Activated CD4-positive, alpha-beta T cell treated with anti-CD3 and anti-CD28 coated beads, Interleukin-2, amount 10 ng/mL, durations not matched to agents 7 days and 5 days (primary cell): ENCODE data around the gene ATXN7L1. TPM values are rescaled to one million over a fixed set of nuclear protein-coding genes. Genes with fewer than 3 reads are reported as not detected.
A peak's percentile ranks its signal among the peaks of the same experiment; 100 is the strongest.
"Not testable (repeated sequence)": the region's sequence is repeated elsewhere in the genome, so short reads cannot be mapped to it uniquely, and the experiment has no call there.

Experiments
- CTCF ChIA-PET: fragments of 350-600 bp; sonication (Branson Sonifier 250); formaldehyde crosslinking; loops from one replicate; lab custom pipeline; 2021; ENCODE audit warnings: antibody characterized with exemption; lab: Charles Lee
- POLR2A ChIA-PET: fragments of 350-600 bp; sonication (Branson Sonifier 250); formaldehyde crosslinking; loops from one replicate; lab custom pipeline; 2021; ENCODE audit warnings: antibody characterized with exemption; lab: Charles Lee
- DNase-seq: peaks from one replicate; pipeline ENCODE4 v3.0.0-alpha.2; 2020
- H3K27ac Mint-ChIP-seq: one replicate; pipeline ENCODE4 v1.8.0; 2021; ENCODE audit warnings: mild to moderate bottlenecking, moderate library complexity, mixed read lengths
- H3K27me3 Mint-ChIP-seq: one replicate; pipeline ENCODE4 v1.8.0; 2021; ENCODE audit warnings: mixed read lengths
- H3K36me3 Mint-ChIP-seq: one replicate; pipeline ENCODE4 v1.8.0; 2021; ENCODE audit warnings: low read depth, mixed read lengths
- H3K4me1 Mint-ChIP-seq: one replicate; pipeline ENCODE4 v1.8.0; 2021; ENCODE audit warnings: mixed read lengths
- H3K4me3 Mint-ChIP-seq: one replicate; pipeline ENCODE4 v1.8.0; 2021; ENCODE audit warnings: mild to moderate bottlenecking, moderate library complexity, mixed read lengths
- H3K9me3 Mint-ChIP-seq: one replicate; pipeline ENCODE4 v1.8.0; 2021; ENCODE audit warnings: mixed read lengths
- total RNA-seq, 2 experiments: library from RNA; stranded (reverse); gene quantifications; one replicate each; pipeline ENCODE4 v1.2.3, GENCODE V29; 2021

ATXN7L1 gene
- total RNA-seq, 2 experiments from 2014 or later, result 23.8 to 25.4 TPM

DNA sequence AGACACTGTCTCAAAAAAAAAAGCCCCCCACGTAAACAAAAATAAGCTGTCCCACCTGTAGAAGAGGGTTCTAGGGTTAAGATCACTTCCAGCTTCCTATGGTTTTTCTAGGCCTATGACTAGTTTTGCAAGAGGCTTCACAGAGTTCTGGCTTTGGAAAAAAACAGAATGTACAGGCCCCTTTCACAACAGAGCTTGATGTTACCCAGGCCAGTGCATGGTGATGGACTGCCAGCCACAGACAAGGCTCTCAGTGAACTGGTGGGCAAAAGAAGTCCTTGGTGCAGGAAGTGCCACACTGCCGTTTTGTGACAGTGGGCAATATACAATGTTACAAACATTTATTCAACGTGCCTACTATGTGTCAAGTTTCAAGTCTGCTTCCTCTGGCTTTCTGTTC is 276.8 kb downstream of the ATXN7L1 start:
- no peak for DNase-seq
- ChIA-PET POLR2A (interaction anchor here (0.7 kb wide), 1 partner anchor 119 kb away, joined by 3 read pairs; no protein-coding TSS in a partner anchor), CTCF (interaction anchor here (1.6 kb wide), 1 partner anchor 10 kb away, joined by 4 read pairs; no protein-coding TSS in a partner anchor)
- Mint-ChIP-seq H3K27ac (no peak overlapping the region), H3K4me1 (no peaks in the 10 kb centered on the region), H3K36me3 (no peaks in the 10 kb centered on the region), H3K4me3 (no peak overlapping the region), H3K9me3 (no peaks in the 10 kb centered on the region), H3K27me3 (peaks cover 13% of the 10 kb centered on the region)

DNA sequence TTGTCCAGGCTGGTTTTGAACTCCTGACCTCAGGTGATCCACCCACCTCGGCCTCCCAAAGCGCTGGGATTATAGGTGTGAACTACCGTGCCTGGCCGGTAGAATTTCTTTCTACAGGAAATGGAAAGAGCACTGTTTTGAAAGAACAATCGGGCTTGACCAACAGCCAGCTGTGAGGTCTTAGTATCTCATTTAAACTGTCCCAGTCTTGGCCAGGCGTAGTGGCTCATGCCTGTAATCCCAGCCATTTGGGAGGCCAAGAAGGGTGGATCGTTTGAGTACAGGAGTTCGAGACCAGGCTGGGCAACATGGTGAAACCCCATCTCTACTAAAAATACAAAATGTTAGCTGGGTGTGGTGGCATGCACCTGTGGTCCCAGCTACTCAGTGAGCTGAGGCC is 277.3 kb downstream of the ATXN7L1 start:
- ChIA-PET POLR2A (interaction anchor here (0.6 kb wide), 1 partner anchor 9 kb away, joined by 3 read pairs; no protein-coding TSS in a partner anchor), CTCF (interaction anchor here (0.6 to 1.6 kb wide), 2 partner anchors 9 to 48 kb away, joined by 4 read pairs; no protein-coding TSS in a partner anchor)
- not testable (repeated sequence) for H3K36me3 Mint-ChIP-seq, H3K4me3 Mint-ChIP-seq, H3K27ac Mint-ChIP-seq, H3K9me3 Mint-ChIP-seq, DNase-seq, H3K4me1 Mint-ChIP-seq
- peaks cover 13% of the 10 kb centered on the region for H3K27me3 Mint-ChIP-seq

DNA sequence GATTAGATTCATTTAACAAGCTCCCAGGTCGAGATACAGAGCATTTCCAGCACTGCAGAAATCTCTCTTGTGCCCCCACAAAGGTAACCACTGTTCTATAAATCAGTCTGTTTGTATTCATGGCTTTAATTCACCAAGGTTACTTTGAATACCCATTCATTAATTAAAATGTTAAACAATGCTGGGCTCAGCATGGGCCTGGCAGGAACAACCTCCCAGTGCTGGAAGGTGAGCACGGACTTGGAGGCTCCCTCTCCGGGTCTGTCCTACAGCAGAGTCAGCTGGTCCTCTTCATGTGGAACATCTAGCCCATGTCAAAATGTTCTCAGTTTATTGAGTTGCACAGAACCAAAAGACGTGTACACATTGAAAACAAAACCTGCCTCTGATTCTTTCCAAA is 279.5 kb downstream of the ATXN7L1 start:
- Mint-ChIP-seq H3K9me3 (no peaks in the 10 kb centered on the region), H3K27ac (no peak overlapping the region), H3K27me3 (peaks cover 13% of the 10 kb centered on the region), H3K36me3 (no peaks in the 10 kb centered on the region), H3K4me3 (no peak overlapping the region), H3K4me1 (no peaks in the 10 kb centered on the region)
- no peak for DNase-seq
- ChIA-PET CTCF (interaction anchor here (0.9 kb wide), 1 partner anchor 10 kb away, joined by 3 read pairs; no protein-coding TSS in a partner anchor), POLR2A (no interaction called here)

DNA sequence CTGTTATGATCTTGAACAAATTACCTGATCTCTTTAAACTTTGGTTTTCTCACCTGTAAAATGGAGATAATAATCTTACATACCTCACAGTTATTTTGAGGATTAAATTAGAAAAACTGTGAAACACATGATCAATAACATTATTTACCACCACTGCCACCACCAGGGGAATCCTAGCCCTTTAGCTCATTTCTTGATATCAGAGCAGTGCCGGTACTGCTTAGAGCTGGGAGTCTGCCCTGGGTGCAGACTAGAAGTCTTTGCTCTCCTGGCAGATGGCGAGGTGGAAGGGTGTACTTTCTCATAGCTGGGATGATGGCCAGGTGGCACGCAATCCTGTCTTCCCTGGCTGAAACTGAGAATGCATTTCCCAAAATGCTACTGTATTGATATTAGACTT is 282.4 kb downstream of the ATXN7L1 start:
- H3K27me3 Mint-ChIP-seq, result peaks cover 11% of the 10 kb centered on the region
- no peaks in the 10 kb centered on the region for H3K36me3 Mint-ChIP-seq
- no peak for DNase-seq
- H3K27ac Mint-ChIP-seq, result no peak overlapping the region
- CTCF ChIA-PET, result interaction anchor here (1.2 kb wide), 1 partner anchor 62 kb away, joined by 3 read pairs; the partner anchor contains the start of gene RINT1
- no peaks in the 10 kb centered on the region for H3K9me3 Mint-ChIP-seq
- peaks cover 6% of the 10 kb centered on the region for H3K4me1 Mint-ChIP-seq
- POLR2A ChIA-PET, result no interaction called here
- H3K4me3 Mint-ChIP-seq, result no peak overlapping the region

DNA sequence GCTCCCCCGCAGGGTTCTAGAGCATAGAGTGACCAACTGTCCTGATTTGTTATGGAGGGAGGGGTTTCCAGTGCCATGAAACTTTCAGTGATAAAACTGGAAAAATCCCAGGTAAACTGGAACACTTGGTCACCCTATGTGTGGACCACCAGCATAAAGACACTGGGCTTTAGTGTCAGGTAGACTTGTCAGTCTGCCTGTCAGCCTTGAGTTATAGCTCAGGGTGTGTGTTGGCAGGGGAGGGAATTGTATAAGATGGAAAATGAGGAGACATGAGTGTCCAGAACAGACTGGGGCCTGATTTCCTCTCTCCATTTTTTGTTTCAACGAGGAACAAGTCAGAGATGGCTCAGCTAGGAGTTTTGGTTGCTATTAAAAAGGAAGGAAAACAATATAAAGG is 284.9 kb downstream of the ATXN7L1 start:
- no peak overlapping the region for H3K27ac Mint-ChIP-seq
- no peak for DNase-seq
- peaks cover 4% of the 10 kb centered on the region for H3K27me3 Mint-ChIP-seq
- no peak overlapping the region for H3K4me3 Mint-ChIP-seq
- no peaks in the 10 kb centered on the region for H3K36me3 Mint-ChIP-seq
- H3K4me1 Mint-ChIP-seq, result peaks cover 25% of the 10 kb centered on the region
- ChIA-PET CTCF (no interaction called here), POLR2A (no interaction called here)
- H3K9me3 Mint-ChIP-seq, result no peaks in the 10 kb centered on the region

DNA sequence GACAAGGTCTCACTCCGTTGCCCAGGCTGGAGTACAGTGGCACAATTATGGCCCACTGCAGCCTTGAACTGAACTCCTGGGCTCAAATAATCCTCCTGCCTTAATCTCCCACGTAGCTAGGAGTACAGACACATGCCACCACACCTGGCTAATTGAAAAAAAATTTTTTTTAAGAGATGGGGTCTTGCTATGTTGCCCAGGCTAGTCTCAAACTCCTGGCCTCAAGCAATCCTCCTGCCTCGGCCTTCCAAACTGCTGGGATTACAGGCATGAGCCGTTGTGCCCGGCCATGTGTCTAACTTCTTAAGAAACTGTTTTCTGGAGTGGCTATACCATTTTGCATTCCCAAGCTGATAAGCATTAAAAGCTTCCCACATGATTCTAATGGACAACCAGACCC is 285.6 kb downstream of the ATXN7L1 start:
- Mint-ChIP-seq H3K9me3 (no peaks in the 10 kb centered on the region), H3K36me3 (no peaks in the 10 kb centered on the region), H3K27ac (no peak overlapping the region), H3K4me1 (peaks cover 31% of the 10 kb centered on the region), H3K27me3 (peaks cover 4% of the 10 kb centered on the region), H3K4me3 (no peak overlapping the region)
- ChIA-PET CTCF (interaction anchor here (1.0 kb wide), 1 partner anchor 15 kb away, joined by 3 read pairs; no protein-coding TSS in a partner anchor), POLR2A (interaction anchor here (0.6 kb wide), 1 partner anchor 8 kb away, joined by 3 read pairs; no protein-coding TSS in a partner anchor)
- DNase-seq, result no peak

DNA sequence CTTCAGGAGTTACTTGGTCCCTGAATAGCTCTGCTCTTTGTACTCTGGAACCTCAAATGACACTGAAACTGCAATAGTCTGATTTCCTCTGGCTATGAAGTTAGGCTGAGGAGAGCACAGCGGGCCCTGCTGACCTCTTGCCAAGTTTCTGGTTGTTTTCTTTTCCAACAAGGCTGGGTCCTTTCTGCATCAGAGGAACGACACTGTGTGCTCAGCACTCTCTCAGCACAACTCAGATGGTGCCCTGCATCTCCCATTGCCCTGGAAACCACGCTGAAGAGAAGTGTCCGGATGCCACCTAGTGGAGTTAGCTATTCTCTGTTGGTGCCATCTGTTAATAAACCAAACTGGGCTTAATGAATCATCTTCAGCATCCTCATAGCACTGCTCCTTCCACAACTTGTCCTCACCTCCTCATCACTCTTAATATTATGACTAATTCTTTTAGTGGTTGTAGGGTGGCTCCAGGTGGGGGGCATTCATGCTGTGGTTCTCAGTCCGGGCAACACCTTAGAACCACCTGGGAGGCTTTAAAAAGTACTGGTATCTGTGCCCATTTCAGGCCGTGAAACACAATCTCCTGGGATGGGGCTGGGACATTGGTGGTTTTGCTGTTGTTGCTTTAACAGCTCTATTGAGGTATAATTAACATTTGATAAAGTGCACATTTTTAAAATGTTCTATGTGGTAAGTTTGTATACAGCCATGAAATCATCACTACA is 286.9 kb downstream of the ATXN7L1 start:
- peaks cover 3% of the 10 kb centered on the region for H3K36me3 Mint-ChIP-seq
- H3K4me3 Mint-ChIP-seq, result no peak overlapping the region
- peaks cover 34% of the 10 kb centered on the region for H3K4me1 Mint-ChIP-seq
- CTCF ChIA-PET, result interaction anchor here (0.7 to 1.5 kb wide), 9 partner anchors 11 to 167 kb away, joined by 3 to 4 read pairs (median 3); partner anchors contain the start of gene RINT1
- H3K27ac Mint-ChIP-seq, result peak overlapping the region; percentile 81
- H3K9me3 Mint-ChIP-seq, result peaks cover 3% of the 10 kb centered on the region
- peak; percentile 81 for DNase-seq
- POLR2A ChIA-PET, result no interaction called here
- no peaks in the 10 kb centered on the region for H3K27me3 Mint-ChIP-seq

DNA sequence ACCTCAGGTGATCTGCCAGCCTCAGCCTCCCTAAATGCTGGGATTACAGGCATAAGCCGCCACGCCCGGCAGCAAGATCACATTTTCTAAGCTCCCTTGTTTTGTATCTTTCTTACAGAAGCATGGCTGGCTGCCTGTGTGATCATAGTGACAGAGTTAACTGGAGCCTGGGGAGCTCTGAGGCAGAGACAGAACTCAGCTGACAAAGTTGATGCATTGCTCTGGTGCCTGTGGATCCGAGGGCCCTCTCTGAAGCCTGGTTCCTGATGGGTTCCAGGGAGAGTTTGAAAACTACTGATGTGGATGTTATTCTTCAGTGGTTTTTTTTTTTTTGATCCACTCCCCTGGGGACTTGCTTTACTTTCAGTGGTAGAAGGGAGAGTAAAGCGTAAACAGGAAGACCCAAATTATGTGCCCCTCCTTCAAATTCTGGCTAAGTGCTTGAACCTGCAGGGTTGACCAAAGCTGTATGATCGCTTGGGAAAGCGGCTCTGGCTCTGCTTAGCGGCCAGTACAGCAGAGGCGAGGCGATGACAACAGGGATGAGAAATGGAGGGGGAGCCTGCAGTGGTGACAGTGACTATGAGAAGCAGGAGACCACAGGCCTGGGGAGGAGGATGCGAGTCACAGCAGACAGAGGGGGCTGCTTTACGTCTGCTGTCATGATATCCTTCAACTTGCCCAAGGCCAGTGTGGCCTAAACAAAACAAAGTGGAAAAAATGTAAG is 288.3 kb downstream of the ATXN7L1 start:
- DNase-seq, result no peak
- H3K4me3 Mint-ChIP-seq, result no peak overlapping the region
- H3K9me3 Mint-ChIP-seq, result peaks cover 8% of the 10 kb centered on the region
- H3K36me3 Mint-ChIP-seq, result peaks cover 4% of the 10 kb centered on the region
- POLR2A ChIA-PET, result no interaction called here
- CTCF ChIA-PET, result interaction anchor here (0.6 kb wide), 2 partner anchors 21 to 457 kb away, joined by 3 read pairs; no protein-coding TSS in a partner anchor
- H3K27ac Mint-ChIP-seq, result peak overlapping the region; percentile 67
- H3K4me1 Mint-ChIP-seq, result peaks cover 34% of the 10 kb centered on the region
- H3K27me3 Mint-ChIP-seq, result no peaks in the 10 kb centered on the region

DNA sequence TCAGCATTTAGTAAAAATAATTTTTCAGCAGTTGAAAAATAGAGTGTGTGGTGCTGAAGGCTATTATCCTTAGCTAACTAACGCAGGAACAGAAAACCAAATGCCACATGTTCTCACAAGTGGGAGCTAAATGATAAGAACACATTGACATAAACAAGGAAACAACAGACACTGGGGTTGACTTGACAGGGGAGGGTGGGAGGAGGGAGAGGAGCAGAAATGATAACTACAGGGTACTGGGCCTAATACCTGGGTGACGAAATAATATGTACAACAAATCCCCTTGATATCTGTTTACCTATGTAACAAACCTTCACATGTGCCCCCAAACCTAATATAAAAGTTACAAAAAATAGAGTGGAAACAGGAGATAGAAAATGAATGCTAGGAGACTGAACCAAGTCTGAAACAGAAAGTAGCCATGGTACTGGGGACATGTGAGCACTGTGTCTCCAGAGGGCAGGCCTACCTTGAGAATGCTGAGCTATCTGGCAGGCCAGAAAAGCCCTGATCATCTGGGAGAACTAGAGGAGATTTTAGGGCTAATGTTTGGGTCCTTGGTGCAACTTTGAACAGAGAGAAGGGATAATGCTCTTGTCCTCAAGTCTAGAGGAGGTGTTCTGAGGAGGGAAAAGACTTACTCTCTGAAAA is 290.4 kb downstream of the ATXN7L1 start:
- DNase-seq, result no peak
- peaks cover 42% of the 10 kb centered on the region for H3K4me1 Mint-ChIP-seq
- CTCF ChIA-PET, result interaction anchor here (0.8 kb wide), 1 partner anchor 460 kb away, joined by 3 read pairs; no protein-coding TSS in a partner anchor
- H3K4me3 Mint-ChIP-seq, result no peak overlapping the region
- H3K27me3 Mint-ChIP-seq, result no peaks in the 10 kb centered on the region
- POLR2A ChIA-PET, result no interaction called here
- peaks cover 4% of the 10 kb centered on the region for H3K36me3 Mint-ChIP-seq
- peaks cover 11% of the 10 kb centered on the region for H3K9me3 Mint-ChIP-seq
- peak overlapping the region; percentile 11 for H3K27ac Mint-ChIP-seq

DNA sequence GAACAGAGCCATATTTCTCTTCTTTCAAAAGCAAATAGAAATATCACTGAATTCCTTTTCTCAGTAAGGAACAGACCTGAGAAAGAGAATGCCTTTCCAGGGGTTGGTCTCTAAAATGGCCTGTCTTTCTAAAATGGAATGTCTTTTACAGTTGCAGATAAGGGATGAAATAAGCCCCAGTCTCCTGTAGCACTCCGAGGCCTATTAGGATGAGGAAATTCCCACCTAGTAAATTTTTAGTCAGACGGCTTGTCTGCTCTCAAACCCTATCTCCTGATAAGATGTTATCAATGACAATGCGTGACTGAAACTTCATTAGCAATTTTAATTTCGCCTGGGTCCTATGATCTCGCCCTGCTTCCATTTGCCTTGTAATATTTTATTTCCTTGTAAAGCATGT is 292.2 kb downstream of the ATXN7L1 start:
- Mint-ChIP-seq H3K9me3 (peaks cover 11% of the 10 kb centered on the region), H3K27ac (no peak overlapping the region), H3K36me3 (peaks cover 4% of the 10 kb centered on the region), H3K4me3 (no peak overlapping the region), H3K27me3 (no peaks in the 10 kb centered on the region), H3K4me1 (peaks cover 38% of the 10 kb centered on the region)
- DNase-seq, result no peak
- POLR2A ChIA-PET, result no interaction called here
- CTCF ChIA-PET, result no interaction called here

DNA sequence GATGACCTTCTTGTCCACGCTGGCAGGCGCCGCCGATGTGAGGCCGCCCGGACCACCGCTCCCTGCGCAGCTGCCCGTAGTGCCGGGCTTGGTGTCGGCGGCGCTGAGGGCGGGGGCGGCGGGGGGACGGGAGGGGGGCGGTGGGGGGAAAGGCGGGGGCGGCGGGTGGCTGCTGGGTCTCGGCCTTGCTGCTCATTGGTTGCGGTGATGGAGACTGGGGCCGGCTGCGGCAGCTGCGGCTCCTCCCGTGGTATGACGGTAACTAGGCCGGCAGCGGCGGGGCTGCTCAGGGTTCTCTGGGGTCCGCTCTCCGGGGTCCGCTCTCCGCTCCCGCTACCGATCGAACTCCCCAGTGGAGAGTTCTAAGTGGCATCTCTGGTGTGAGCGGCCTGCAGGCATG is 293.3 kb downstream of the ATXN7L1 start:
- H3K4me3 Mint-ChIP-seq, result no peak overlapping the region
- peaks cover 29% of the 10 kb centered on the region for H3K4me1 Mint-ChIP-seq
- peaks cover 4% of the 10 kb centered on the region for H3K36me3 Mint-ChIP-seq
- DNase-seq, result no peak
- no peaks in the 10 kb centered on the region for H3K27me3 Mint-ChIP-seq
- ChIA-PET POLR2A (no interaction called here), CTCF (no interaction called here)
- no peak overlapping the region for H3K27ac Mint-ChIP-seq
- H3K9me3 Mint-ChIP-seq, result peaks cover 11% of the 10 kb centered on the region

DNA sequence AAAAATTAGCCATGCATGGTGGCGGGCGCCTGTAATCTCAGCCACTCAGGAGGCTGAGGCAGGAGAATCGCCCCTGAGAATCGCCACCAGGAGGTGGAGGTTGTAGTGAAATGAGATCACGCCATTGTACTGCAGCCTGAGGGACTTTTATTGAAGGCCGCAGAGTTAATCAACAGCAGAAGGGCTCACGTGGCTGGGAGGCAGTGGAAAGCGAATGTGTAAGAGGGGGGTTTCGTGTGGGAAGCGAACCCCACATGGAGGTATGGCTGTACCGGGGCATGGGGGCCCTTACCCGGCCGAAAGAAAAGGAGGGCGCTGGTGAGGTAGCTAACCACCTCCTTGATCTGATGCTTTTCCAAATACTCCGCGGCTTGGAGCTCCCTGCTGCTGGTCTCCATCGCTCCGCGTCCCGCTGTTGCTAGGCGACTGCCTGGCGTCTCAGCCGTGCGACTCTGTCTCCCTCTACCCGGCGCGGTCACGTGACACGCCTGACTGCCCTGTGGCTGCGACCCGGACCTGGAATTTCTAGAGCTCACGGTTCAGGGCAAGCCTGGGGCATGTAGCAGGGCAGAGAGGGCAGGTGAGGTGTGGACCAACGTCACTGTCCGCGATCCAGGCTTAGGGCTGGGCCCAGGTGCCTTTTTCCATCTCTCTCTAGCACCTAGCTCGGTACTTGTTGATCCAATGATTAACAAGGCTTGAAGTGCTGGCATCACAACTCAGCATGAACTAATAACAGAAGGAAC is 295.2 kb downstream of the ATXN7L1 start, which contains the start of gene EFCAB10:
EFCAB10 (minus strand) TSS at position 428 of the 746 bp plus-strand sequence; CDS start at position 398, 30 bp downstream.
- H3K27ac Mint-ChIP-seq, result no peak within 1 kb of the TSS
- POLR2A ChIA-PET, result interaction anchor here (0.6 kb wide), 1 partner anchor 230 kb away, joined by 4 read pairs; no protein-coding TSS in a partner anchor

More for the DNA sequence above, 295.2 kb downstream of the ATXN7L1 start, which contains the start of gene EFCAB10:
- peaks cover 4% of the 10 kb centered on the region for H3K36me3 Mint-ChIP-seq
- no peaks in the 10 kb centered on the region for H3K27me3 Mint-ChIP-seq
- H3K4me3 Mint-ChIP-seq, result peak within 1 kb of the TSS; percentile 60
- H3K9me3 Mint-ChIP-seq, result peaks cover 11% of the 10 kb centered on the region
- peaks cover 16% of the 10 kb centered on the region for H3K4me1 Mint-ChIP-seq
- DNase-seq, result peak; percentile 66
- CTCF ChIA-PET, result interaction anchor here (1.2 kb wide), 1 partner anchor 50 kb away, joined by 3 read pairs; no protein-coding TSS in a partner anchor
